ENCODE measurements around the gene NFATC2.

NFATC2 gene

DNA sequence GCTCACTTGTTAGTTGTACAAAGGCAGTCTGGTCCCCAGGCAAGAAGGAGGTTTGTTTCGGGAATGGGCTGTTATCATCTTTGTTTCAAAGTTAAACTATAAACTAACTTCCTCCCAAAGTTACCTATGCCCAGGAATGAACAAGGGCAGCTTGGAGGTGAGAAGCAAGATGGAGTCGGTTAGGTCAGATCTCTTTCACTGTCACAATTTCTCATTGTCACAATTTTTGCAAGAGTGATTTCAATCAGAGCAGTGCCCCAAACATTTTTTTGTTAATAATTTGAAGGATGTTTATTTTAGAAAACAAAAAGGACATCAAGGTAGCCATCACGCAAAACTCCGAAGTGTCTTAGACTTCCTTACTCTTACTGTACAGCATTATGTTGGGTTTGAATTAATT is 170.8 kb downstream of the NFATC2 start:
- DNase-seq: no peak

DNA sequence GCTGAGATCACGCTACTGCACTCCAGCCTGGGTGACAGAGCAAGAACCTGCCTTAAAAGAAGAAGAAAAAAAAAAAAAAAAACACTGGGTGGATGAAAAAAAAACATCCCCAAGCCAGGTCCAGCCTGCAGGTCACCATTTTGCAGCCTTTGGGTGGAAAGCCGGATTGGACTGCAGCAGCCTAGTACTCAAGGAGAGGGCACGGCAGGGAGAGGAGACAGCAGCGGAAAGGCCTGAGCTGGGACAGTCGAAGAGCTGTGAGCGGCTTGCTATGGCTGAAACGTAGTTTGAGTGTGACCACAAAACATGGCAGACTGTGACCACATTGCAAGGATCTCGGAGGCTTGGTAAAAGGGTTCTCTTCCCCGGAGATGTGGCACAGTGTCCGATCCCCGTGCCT is 173.0 kb downstream of the NFATC2 start:
- no peak for DNase-seq

DNA sequence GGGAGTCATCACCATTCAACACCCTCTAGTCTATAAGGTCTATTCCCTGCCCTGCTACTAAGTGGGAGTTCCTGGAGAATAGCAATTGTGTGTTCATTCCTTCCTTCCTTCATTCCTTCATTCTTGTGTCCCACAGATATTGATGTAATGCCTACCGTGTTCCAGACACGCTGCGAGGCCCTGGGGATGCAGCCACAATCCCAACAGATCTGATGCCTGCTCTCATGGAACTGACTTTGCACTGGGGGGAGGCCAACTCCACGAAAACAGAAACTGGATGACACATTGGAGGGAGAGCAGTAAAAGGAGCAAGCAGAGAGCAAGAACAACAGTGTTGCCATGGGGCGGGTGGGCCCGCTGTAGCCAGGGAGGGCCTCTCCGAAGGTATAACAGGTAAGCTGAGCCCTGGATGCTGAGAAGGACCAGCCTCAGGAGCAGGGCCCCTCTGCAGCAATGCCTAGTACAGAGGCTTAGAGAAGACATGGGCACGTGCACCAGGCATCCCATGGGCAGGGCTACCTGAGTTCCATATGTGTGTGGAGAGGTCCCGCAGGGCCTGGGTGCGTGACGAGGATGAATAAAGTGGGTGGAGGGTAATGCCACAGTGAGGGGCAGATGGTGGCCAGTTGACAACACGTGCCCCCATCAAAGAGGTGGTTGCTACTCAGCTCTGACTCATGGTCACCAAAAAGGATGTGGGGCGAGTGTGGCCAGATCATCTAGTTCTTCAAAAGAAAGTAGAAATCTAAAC is 173.9 kb downstream of the NFATC2 start:
- DNase-seq: no peak

DNA sequence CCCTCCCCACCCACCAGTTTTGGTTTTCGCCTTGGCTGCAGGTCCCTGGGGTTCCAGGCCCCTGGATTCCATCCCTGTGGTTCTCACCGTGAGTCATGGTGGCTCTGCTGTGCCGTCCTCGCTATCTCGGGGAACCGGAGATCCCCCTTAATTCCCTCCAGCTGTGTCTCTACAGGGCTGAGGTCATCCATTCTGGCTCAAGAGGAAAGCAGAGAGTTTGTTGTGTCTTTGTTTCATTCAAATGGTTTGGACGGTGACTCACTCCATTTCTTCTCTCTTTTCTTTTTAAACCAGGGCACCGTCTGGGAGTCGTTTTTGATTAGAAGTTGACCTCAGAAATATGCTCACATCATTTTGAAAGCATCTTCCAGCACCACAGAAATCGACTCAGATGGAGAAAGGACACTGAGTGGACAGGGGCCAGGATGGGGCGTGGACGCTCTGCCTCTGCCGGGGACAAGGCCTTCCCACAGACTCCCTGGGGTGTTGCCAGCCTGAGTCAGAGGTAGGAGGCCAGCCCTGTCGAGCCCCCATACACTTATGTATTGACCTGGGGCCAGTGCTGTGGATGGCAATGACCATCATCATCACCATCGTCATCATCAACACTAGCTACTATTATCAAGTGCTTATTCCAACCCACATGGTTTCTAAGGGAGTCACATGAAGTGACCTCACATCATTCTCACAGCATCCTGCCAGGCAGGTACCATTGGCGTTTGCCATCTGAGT is 176.2 kb downstream of the NFATC2 start:
- DNase-seq: no peak

DNA sequence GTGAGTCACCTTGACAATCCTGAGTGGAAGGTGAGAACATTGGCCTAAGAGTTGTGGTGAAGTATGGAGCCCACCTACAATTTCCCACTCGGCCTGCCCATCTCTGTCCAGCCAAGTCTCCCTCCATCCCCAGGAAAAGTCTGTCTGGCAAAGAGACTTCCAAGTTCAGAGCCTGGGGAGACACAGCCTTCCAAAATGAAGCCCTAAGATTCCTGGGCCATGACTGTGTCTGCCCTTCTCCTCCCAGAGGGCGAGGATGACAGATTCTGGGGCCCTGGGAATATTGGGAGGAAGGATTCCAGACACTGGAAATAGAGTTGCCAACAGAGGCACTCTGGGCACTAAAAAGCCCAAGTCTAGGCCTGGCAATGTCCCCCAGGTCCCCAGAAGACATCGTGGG is 176.8 kb downstream of the NFATC2 start:
- DNase-seq: no peak

DNA sequence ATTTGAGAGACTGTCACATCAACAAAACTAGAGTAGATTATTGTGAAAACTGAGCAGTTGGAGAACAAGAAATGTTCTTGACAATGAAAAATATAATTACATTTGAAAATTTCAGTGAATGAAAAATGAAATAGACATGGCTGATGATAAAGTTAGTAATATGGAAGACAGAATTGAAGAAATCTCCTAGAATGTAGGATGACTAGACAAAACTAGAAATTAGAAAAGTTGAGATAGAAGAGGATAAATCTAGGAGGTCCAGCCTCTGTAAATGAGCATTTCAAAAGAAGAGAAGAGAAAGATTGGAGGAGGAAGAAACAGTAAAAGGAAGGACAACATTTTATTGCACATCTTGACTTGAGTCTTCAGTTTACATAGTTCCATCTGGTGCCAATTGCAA is 178.7 kb downstream of the NFATC2 start:
- DNase-seq: no peak

DNA sequence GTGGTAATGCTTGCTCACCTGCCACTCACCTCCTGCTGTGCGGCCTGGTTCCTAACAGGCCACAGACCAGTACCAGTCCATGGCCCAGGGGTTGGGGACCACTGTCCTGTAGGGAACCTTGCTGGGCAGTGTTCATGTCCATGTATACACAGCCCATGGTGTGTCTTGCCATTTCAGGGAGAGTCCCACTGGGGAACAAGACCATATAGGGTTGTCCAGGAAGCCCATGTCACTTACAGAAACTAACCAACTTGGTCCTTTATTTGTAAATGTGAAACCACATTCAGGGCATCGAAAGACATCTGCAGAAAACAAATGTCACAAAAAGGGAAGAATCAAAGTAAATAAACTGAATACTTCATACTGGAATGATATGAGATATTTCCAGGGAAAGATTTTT is 179.1 kb downstream of the NFATC2 start:
- DNase-seq: no peak

DNA sequence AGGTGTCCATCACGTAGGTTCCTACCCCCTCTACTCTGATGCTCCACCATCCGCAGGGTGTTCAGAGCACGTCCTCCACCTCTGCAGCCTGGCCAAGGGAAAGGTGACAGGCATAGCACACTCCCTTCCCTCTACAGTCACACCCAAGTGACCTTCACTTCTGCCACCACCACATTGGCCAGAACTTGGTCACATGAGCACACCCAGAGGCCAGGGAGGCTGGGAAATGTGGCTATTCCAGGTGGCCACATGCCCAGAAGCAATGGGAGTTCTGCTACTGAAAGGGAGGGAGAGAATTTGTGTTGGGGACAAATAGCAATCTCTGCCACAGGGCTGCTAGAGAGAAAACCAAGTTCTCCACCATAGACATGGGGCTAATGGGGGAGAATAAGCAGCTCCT is 180.3 kb downstream of the NFATC2 start:
- no peak for DNase-seq

DNA sequence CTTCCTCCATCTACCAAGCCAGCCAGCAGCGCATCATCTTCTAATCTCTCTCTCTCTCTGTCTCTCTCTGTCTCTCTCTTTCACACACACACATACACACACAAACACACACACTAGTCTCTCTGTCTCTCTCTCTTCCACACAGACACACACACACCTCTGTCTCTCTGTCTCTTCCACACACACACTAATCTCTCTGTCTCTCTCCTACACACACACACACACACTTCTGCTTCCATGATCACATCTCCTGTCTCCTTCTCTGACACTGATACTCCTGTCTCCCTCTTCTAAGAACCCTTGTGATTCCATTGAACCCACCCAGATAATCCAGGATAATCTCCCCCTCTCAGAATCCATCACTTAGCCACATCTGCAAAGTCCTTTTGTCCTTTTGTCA is 181.3 kb downstream of the NFATC2 start:
- peak; percentile 63 for DNase-seq

DNA sequence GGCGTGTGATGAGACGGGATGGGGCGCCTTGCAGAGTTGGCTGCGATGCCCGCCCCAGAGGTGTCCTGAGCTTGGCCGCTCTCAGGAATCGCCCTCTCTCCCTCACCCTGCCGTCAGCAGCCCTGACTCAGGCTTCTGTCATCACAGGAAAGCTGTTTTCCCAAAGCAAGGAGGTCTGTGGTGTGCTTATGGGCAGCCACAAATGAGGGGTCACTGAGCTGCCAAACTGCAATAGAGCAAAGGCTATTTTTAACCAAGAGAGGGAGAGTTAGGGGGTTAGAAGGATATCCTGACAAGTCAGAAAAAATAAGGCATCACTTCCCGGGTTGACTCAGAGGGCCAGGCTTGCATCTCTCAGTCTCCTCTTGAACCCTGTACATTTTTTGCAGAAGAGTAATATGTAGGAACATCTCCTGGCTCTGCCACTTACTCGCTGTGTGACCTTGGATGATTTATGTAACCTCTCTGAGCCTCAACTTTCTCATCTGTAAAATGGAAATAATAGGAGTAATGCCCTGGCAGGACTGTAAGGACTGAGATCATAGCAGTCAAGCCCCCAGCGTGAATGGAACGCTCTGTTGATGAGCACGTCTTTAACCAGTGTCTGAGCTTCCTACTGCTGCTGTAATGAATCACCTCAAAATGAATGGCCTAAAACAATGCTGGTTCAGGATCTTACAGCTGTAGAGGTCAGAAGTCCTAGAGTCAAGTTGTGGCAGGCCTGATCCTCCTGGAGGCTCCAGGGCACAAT is 181.9 kb downstream of the NFATC2 start:
- DNase-seq: no peak

DNA sequence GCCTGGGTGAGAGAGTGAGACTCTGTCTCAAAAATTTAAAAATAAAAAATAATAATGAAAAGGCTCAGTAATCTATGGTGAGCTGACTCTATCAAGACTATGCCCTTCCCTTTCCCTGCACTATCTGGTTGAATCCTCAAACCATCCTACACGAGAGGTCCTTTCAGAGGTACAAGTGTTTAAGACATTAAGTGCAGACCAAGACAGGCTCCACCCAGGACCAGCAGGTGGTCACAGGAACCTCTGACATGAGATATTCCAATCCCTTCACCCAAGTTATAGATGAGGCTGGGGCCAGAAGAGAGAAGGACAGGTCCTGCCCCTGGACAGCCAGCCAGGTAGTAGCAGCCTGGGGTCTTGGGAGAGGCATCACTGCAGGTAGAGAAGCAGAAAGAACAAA is 182.6 kb downstream of the NFATC2 start:
- no peak for DNase-seq

DNA sequence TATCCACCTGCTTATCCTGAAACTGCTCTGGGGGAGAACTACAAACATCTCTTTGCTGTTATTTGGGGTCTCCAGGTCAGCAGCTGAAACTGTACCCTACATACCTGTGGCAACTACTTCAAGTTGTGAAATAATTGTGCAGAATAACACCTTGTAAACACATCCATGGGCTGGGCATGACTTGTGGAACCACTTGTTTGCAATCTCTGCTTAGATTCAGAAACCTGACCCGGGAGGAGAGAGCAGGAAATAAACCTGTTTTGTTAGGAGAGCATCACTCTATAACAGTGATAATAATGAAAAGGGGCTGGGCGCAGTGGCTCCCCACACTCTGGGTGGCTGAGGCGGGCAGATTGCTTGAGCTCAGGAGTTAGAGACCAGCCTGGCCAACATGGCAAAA is 183.1 kb downstream of the NFATC2 start:
- no peak for DNase-seq

DNA sequence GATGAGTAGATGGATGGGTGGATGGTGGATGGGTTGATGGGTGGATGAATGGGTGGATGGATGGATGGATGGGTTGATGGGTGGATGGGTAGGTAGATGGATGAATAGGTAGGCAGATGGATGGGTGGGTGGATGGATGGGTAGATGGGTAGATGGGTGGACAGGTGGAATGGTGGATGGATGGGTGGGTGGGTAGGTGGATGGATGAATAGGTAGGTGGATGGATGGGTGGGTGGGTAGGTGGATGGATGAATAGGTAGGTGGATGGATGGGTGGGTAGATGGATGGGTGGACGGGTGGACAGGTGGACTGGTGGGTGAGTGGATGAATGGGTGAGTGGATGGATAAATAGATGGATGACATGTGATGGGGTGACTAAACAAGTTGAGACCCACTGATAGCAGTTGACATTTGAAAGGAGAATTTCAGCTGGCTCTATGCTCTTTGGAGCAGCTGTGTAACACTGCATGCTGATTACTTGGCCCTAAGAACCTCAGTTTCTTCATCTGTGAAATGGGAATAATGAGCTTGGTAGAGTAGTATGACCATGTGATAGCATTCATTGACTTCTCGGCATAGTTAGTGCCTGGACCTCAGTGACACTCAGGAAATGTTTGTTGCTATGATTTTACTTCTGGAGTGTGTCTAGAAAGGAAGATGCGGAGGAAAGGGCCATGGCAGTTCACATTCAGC is 184.3 kb downstream of the NFATC2 start:
- DNase-seq: no peak

DNA sequence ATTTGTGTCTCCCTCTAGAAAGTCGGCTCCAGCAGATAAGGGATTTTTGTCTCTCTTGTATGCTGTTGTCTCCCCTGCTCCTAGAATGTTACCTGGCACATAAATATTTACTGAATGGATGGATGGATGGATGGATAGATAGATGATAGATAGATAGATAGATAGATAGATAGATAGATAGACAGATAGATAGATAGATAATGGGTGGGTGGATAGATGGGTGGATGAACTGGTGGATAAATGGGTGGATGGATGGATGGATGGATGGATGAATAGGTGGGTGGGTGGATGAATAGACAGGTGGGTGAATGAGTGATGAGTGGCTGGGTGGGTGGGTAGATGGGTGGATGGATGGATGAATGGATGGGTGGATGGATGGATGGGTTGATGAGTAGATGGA is 185.0 kb downstream of the NFATC2 start:
- no peak for DNase-seq

DNA sequence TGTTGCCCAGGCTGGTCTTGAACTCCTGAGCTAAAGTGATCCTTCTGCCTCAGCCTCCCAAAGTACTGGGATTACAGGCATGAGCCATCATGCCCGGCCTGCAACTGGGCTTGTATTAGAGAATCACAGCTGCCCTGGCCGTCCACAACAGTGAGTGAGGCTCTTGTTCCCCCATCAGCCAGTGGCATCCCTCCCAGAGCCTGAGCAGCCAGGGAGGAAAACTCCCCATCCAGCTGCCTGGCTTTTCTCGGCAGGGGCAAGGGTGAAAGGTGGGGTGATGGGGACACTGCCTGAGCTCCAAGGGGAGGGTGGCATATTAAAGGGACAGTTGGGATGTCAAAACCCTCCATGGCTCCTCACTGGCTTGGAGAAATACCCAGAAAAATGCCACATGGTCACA is 185.6 kb downstream of the NFATC2 start:
- no peak for DNase-seq

DNA sequence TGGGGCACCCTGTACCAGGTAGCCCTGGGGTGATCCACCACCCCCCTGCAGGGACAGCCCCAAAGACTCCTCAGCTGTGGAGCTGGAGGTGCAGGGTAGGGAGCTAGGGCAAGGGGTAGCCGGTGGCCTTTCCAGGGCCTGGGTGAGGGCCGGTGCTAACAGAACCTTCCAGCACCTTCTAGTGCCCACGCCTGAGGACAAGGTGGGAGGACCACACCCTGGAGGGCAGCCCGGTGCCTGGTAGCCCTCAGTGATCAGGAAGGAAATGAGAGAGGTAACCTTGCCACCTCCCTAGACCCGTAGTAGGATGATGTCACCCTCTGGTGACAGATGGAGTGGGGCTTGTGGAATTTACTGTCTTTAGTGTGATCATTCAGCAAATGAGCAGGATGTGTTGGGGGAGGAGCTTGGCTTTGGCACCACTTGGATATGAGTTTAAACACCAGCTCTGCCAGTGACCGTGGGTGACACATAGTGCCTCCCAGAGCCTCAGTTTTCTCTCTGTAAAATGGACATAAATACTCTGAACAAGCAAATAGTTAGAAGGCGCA is 187.7 kb downstream of the NFATC2 start:
- DNase-seq: peak; percentile 72

DNA sequence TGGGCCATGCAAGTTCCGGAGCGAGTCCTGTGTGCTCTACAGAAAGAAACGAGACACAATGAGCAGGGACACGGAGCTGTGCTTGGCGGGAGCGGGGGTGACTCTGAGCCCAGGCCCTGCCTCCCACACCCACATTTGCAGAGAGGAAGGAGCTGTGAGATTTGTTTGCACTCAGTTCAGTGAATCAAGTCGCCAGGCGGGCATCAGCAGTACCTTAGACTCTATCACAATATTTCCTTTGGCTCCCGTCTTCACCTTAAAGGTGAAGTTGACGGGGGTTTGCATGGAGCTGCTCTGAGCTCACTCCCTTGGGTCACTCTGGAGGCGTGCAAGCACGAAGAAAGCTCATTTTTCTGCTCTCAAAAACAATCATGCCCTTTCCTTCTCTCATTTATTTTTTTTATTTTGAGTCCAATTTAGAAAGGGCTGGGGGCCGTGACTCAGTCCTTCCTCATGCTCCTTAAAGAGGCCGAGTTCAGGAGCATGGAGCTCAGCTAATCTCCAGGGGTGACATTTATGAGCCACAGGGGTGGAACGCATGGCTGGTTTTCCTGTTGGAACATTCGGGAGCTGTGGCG is 188.2 kb downstream of the NFATC2 start:
- no peak for DNase-seq

DNA sequence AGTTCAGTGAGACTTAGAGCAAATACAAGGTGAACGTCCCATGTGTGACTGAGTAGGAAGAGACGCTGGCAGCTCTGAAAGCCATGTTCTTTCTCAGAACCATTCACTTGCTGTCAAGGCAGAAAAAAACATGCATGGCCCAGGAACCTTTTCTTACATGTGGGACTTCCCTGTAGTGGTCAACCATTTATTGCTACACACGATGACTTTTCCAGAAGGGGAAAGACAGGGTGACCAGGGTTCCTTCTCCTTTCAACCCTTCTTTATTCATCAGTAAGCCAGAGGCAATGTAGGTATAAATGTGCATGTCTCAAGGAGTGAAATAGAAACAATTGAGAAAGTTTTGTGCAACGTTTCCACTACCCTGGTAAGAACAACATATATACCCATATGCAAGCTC is 189.0 kb downstream of the NFATC2 start:
- DNase-seq: no peak

DNA sequence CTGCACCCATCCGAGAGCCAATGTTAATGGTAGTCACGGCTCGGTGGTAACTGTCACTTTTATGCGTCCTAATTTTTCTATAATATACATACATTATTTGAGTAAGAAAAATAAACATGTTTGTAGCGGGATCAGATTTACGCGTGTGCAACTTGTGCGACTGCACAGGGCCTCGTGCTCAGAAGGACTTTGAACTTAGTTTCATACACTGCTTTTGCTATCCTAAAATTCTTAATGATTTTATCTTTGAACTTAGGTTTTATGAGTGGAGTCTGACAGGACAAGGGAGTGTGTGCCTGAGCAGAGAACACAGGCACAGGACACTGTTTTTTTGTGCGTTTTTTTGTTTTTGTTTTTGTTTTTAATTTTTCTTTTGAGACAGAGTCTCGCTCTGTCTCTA is 189.7 kb downstream of the NFATC2 start:
- no peak for DNase-seq

DNA sequence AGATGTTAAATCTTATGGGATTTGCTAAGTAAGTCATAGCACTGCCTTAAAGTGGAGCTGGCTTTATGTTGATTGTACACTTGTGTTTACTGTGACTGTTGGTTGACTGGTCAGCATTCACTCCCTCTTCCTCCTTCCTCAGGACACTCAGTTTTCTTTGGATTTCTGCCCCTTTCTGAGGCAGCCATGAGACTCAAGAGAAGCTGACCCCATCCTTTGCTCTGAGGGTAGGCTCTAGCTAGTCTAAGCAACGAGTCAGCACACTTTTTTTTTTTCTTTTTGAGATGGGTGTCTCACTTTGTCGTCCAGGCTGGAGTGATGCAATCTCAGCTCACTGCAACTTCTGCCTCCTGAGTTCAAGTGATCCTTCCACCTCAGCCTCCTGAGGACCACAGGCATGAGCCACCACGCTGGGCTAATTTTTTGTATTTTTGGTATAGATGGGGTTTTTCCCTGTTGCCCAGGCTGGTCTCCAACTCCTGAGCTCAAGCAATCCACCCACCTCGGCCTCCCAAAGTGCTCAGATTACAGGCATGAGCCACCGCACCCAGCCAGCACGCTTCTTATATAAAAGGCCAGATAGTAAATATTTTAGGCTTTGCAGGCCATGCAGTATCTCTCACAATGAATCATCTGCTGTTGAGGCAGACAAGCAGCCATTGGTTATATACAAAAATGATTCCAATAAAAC is 191.4 kb downstream of the NFATC2 start:
- no peak for DNase-seq

DNA sequence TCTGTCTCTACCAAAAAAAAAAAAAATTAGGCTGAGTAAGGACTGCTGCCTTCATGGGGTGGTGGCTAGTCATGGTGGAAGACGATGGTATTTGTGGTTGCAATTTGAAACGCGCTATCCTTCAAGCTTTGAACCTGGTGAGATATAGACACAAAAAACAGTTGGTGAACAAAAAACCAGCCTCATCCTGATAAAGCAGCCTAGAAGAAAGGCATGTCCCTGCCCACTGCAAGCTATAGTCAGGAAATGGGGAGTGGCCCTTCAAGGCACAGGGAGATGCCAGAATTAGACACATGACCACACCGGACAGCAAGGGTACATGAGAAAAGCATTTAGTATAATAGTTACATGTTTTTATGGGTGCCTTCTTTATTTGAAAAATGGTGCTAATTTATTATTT is 193.6 kb downstream of the NFATC2 start:
- no peak for DNase-seq

DNA sequence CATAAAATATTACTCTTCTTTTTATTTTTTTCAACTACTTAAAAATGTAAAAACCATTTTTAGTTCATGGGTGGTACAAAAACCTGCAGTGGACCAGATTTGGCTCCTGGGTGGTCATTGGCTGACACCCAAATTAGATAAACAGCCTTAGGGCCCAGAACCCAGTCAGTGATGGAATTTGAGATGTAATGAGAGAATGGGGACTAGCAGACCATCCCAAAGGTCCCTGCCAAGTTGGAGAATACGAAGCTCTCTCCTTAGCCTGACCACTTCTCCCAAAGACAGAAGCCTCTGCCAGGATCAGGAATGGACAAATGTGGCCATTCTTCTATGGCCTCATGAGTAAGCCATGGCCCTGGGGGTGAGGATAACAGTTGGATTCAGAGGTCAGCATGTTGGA is 194.7 kb downstream of the NFATC2 start:
- no peak for DNase-seq
